AG04450 (cell line): ENCODE measurements around the gene SEMA3C. TPM values are rescaled to one million over a fixed set of nuclear protein-coding genes. Genes with fewer than 3 reads are reported as not detected.

ENCODE experiments used
- CTCF ChIA-PET: fragments of 300-600, 350-600 bp; formaldehyde crosslinking; extraction: SDS; loops from one replicate; lab custom pipeline; 2022; ENCODE audit warnings: antibody characterized with exemption, inconsistent platforms; lab: Charles Lee
- POLR2A ChIA-PET: fragments of 350-600 bp; formaldehyde crosslinking; extraction: SDS; loops from one replicate; lab custom pipeline; 2021; ENCODE audit warnings: antibody characterized with exemption, inconsistent platforms; lab: Yijun Ruan, JAX
- DNase-seq: peaks from one replicate; pipeline ENCODE4 v3.0.0-alpha.2; 2011; ENCODE audit warnings: low read depth, low spot score
- H3K27ac ChIP-seq: one replicate; pipeline ENCODE4 v1.5.1; 2012; ENCODE audit warnings: low read depth, low read length, control low read depth
- H3K27me3 ChIP-seq: one replicate; pipeline ENCODE4 v1.6.0; 2012; ENCODE audit warnings: low read length; ENCODE audit not compliant: control insufficient read depth, insufficient read depth
- H3K4me3 ChIP-seq: 2 replicates; pipeline ENCODE4 v1.5.1; 2011; ENCODE audit warnings: mild to moderate bottlenecking, low read depth, low read length, control low read depth
- H3K9me3 ChIP-seq: 2 replicates; pipeline ENCODE4 v1.5.1; 2012; ENCODE audit warnings: low read length; ENCODE audit not compliant: control insufficient read depth, insufficient read depth
- CTCF ChIP-seq: IDR thresholded peaks from 2 replicates; pipeline ENCODE4 v1.5.1; 2011; ENCODE audit warnings: low read depth, low read length, control low read depth, inconsistent platforms
- polyA plus RNA-seq: library from polyadenylated mRNA; depleted of rRNA; stranded (reverse); fragments of >200 nt; gene quantifications from 2 replicates; pipeline ENCODE4 v1.2.3, GENCODE V29; 2011

Gene SEMA3C
- polyA plus RNA-seq, 1 experiment = 39.9 TPM

- Histone ChIP-seq H3K27ac (no peak overlapping the region), H3K4me3 (no peak overlapping the region; the same call in 1 of the 2 replicates), H3K9me3 (no peaks in the 10 kb centered on the region), H3K27me3 (no peaks in the 10 kb centered on the region)
- peak; percentile 81 for DNase-seq
- ChIA-PET CTCF (no interaction called here), POLR2A (interaction anchor here (0.5 kb wide), 1 partner anchor 42 kb away, joined by 3 read pairs; no protein-coding TSS in a partner anchor)
- no peak for TF ChIP-seq CTCF
These were observed 35.5 kb downstream of the SEMA3C start for GRCh38 chr7:80883154-80884025.

DNA sequence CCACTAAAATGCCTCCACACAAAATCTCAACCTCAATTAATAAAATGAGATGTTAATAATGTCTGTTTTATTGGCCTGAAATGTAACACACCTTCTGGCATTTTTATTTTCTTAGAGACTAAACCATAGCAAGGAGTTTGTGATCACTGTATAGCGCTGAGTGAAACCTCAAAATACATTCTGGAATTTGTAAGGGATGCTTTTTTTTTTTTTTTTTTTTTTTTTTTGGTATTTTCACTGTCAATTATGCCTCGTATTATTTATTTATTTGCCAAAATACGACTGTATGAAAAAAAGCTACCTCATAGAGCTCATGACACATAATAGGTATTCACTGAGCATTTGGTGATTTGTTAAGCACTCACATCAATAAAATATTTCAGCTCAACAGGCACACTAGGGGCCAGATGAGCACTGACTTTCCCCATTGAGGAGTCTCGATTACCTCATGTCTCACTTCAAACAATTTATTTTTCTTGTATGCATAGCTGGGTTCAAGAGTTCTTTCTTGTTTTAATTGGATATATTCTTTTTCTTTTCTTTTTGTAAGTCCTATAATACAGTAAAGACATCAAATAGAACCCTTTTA is 36.5 kb downstream of the SEMA3C start:
- no peak for TF ChIP-seq CTCF
- CTCF ChIA-PET = interaction anchor here (0.7 to 1.3 kb wide), 2 partner anchors 8 to 120 kb away, joined by 3 to 8 read pairs; no protein-coding TSS in a partner anchor
- Histone ChIP-seq H3K4me3 (no peak overlapping the region), H3K9me3 (no peaks in the 10 kb centered on the region), H3K27ac (no peak overlapping the region), H3K27me3 (no peaks in the 10 kb centered on the region)
- POLR2A ChIA-PET = no interaction called here
- DNase-seq = no peak

- POLR2A ChIA-PET = interaction anchor here (0.7 kb wide), 1 partner anchor 140 kb away, joined by 5 read pairs; no protein-coding TSS in a partner anchor
- no peak for DNase-seq
- Histone ChIP-seq H3K27ac (no peak overlapping the region), H3K9me3 (no peaks in the 10 kb centered on the region), H3K4me3 (no peak overlapping the region), H3K27me3 (no peaks in the 10 kb centered on the region)
- CTCF ChIA-PET = interaction anchor here (1.3 kb wide), 1 partner anchor 9 kb away, joined by 3 read pairs; no protein-coding TSS in a partner anchor
- TF ChIP-seq CTCF = no peak
These were observed 37.4 kb downstream of the SEMA3C start for GRCh38 chr7:80881351-80881900.

- ChIA-PET POLR2A (no interaction called here), CTCF (no interaction called here)
These were observed 39.0 kb downstream of the SEMA3C start for GRCh38 chr7:80879849-80880248.

More at GRCh38 chr7:80879849-80880248, 39.0 kb downstream of the SEMA3C start:
- TF ChIP-seq CTCF = no peak
- H3K27ac ChIP-seq = no peak overlapping the region
- peak; percentile 52 for DNase-seq
- H3K4me3 ChIP-seq = no peak overlapping the region
- no peaks in the 10 kb centered on the region for H3K27me3 ChIP-seq
- no peaks in the 10 kb centered on the region for H3K9me3 ChIP-seq
